Measurements from ENCODE around the gene RHO. TPM values are rescaled to one million over a fixed set of nuclear protein-coding genes. Genes with fewer than 3 reads are reported as not detected.
"Not testable (repeated sequence)": the region's sequence is repeated elsewhere in the genome, so short reads cannot be mapped to it uniquely, and the experiment has no call there.

The RHO gene
- total and polyA plus RNA-seq, 4 donors = 0.01 TPM; not detected in 3

- TF ChIP-seq, protein P1, sequence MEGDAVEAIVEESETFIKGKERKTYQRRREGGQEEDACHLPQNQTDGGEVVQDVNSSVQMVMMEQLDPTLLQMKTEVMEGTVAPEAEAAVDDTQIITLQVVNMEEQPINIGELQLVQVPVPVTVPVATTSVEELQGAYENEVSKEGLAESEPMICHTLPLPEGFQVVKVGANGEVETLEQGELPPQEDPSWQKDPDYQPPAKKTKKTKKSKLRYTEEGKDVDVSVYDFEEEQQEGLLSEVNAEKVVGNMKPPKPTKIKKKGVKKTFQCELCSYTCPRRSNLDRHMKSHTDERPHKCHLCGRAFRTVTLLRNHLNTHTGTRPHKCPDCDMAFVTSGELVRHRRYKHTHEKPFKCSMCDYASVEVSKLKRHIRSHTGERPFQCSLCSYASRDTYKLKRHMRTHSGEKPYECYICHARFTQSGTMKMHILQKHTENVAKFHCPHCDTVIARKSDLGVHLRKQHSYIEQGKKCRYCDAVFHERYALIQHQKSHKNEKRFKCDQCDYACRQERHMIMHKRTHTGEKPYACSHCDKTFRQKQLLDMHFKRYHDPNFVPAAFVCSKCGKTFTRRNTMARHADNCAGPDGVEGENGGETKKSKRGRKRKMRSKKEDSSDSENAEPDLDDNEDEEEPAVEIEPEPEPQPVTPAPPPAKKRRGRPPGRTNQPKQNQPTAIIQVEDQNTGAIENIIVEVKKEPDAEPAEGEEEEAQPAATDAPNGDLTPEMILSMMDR (IDR thresholded peaks at IDR 0.05; ENCODE audit: control extremely low read depth, extremely low read depth) = no peak
- ATAC-seq (ENCODE audit: insufficient read depth, low FRiP score) = no peak
- no peaks in the 10 kb centered on the region for H3K9me3 ChIP-seq (ENCODE audit: control insufficient read depth in 4 of 4, insufficient read depth in 3 of 4, low read length in 3 of 4)
- H3K27me3 ChIP-seq (ENCODE audit: control insufficient read depth in 3 of 3, insufficient read depth in 3 of 3, low read length in 2 of 3) = no peaks in the 10 kb centered on the region
- no peak for DNase-seq
- H3K4me3 ChIP-seq = no peak within 1 kb of the TSS
- WGBS, 2 donors = 89 to 93% methylated on average over 15 to 16 of the region's 16 CpGs
- no peak within 1 kb of the TSS for H3K27ac ChIP-seq (ENCODE audit: low read depth in 1 of 2, low read length in 1 of 2)
- H3K4me1 ChIP-seq (ENCODE audit: control insufficient read depth in 5 of 5, insufficient read depth in 5 of 5, low read length in 5 of 5) = no peaks in the 10 kb centered on the region
- H3K36me3 ChIP-seq (ENCODE audit: control insufficient read depth in 4 of 4, insufficient read depth in 4 of 4, low read length in 4 of 4) = no peaks in the 10 kb centered on the region
- H3K9ac ChIP-seq (ENCODE audit: insufficient read depth in 1 of 2, low read length in 2 of 2) = no peak within 1 kb of the TSS
These were observed 14.8 kb downstream of the RHO start, which contains the start of gene H1-8 for GRCh38 chr3:129543156-129543790. Gene H1-8 (plus strand): TSS chr3:129543175. CDS start chr3:129543219, 44 bp downstream.

- no peaks in the 10 kb centered on the region for H3K9me3 ChIP-seq (ENCODE audit: control insufficient read depth in 4 of 4, insufficient read depth in 3 of 4, low read length in 3 of 4)
- ATAC-seq (ENCODE audit: insufficient read depth, low FRiP score) (no peak), DNase-seq (no peak)
- TF ChIP-seq, protein P1 (IDR thresholded peaks at IDR 0.05; ENCODE audit: control extremely low read depth, extremely low read depth) = no peak
- H3K4me3 ChIP-seq = no peak overlapping the region
- 89 to 92% methylated on average over 9 of the region's 9 CpGs for WGBS, 2 donors
- no peak overlapping the region for H3K9ac ChIP-seq (ENCODE audit: insufficient read depth in 1 of 2, low read length in 2 of 2)
- no peaks in the 10 kb centered on the region for H3K36me3 ChIP-seq (ENCODE audit: control insufficient read depth in 4 of 4, insufficient read depth in 4 of 4, low read length in 4 of 4)
- H3K27me3 ChIP-seq (ENCODE audit: control insufficient read depth in 3 of 3, insufficient read depth in 3 of 3, low read length in 2 of 3) = no peaks in the 10 kb centered on the region
- H3K27ac ChIP-seq (ENCODE audit: low read depth in 1 of 2, low read length in 1 of 2) = no peak overlapping the region
- no peaks in the 10 kb centered on the region for H3K4me1 ChIP-seq (ENCODE audit: control insufficient read depth in 5 of 5, insufficient read depth in 5 of 5, low read length in 5 of 5)
These were observed 15.6 kb downstream of the RHO start for GRCh38 chr3:129543999-129544398.

DNA sequence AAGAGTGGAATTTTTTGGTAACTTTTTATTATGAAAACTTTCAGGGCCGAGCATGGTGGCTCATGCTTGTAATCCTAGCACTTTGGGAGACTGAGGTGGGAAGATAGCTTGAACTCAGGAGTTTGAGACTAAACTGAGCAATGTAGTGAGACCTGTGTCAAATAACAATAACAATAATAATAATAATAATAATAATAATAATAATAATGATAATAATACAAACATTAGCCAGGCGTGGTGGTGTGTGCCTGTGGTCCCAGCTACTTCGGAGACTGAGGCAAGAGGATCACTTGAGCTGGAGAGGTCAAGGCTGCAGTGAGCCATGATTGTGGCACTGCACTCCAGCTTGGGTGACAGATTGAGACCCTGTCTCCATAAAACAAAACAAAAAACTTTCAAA, 17.5 kb downstream of the RHO start:
- not testable (repeated sequence) for H3K27me3 ChIP-seq (ENCODE audit: control insufficient read depth in 3 of 3, insufficient read depth in 3 of 3, low read length in 2 of 3); H3K9me3 ChIP-seq (ENCODE audit: control insufficient read depth in 4 of 4, insufficient read depth in 3 of 4, low read length in 3 of 4); H3K4me3 ChIP-seq; H3K36me3 ChIP-seq (ENCODE audit: control insufficient read depth in 4 of 4, insufficient read depth in 4 of 4, low read length in 4 of 4); DNase-seq; H3K27ac ChIP-seq (ENCODE audit: low read depth in 1 of 2, low read length in 1 of 2); H3K4me1 ChIP-seq (ENCODE audit: control insufficient read depth in 5 of 5, insufficient read depth in 5 of 5, low read length in 5 of 5); H3K9ac ChIP-seq (ENCODE audit: insufficient read depth in 1 of 2, low read length in 2 of 2); ATAC-seq (ENCODE audit: insufficient read depth, low FRiP score)
- 93 to 95% methylated on average over 3 of the region's 3 CpGs for WGBS, 2 donors

GRCh38 chr3:129547241-129547640, 18.8 kb downstream of the RHO start:
- Histone ChIP-seq H3K4me1 (ENCODE audit: control insufficient read depth in 5 of 5, insufficient read depth in 5 of 5, low read length in 5 of 5) (no peaks in the 10 kb centered on the region), H3K36me3 (ENCODE audit: control insufficient read depth in 4 of 4, insufficient read depth in 4 of 4, low read length in 4 of 4) (no peaks in the 10 kb centered on the region), H3K27ac (ENCODE audit: low read depth in 1 of 2, low read length in 1 of 2) (no peak overlapping the region), H3K9ac (ENCODE audit: insufficient read depth in 1 of 2, low read length in 2 of 2) (no peak overlapping the region), H3K9me3 (ENCODE audit: control insufficient read depth in 4 of 4, insufficient read depth in 3 of 4, low read length in 3 of 4) (no peaks in the 10 kb centered on the region), H3K27me3 (ENCODE audit: control insufficient read depth in 3 of 3, insufficient read depth in 3 of 3, low read length in 2 of 3) (no peaks in the 10 kb centered on the region), H3K4me3 (no peak overlapping the region)
- ATAC-seq (ENCODE audit: insufficient read depth, low FRiP score) (no peak), DNase-seq (no peak)
- WGBS, 2 donors = 87 to 95% methylated on average over 23 to 24 of the region's 24 CpGs
- TF ChIP-seq, protein P1 (IDR thresholded peaks at IDR 0.05; ENCODE audit: control extremely low read depth, extremely low read depth) = no peak

Measured in lung (tissue), 12 donors.